HFF-Myc (cell line): Measurements from ENCODE around the gene FCHSD2.
"Not testable (repeated sequence)": the region's sequence is repeated elsewhere in the genome, so short reads cannot be mapped to it uniquely, and the experiment has no call there.

Experiments used
- DNase-seq: peaks from one replicate; pipeline ENCODE4 v3.0.0-alpha.2; 2011; ENCODE audit warnings: low read depth; ENCODE audit errors: extremely low read depth
- H3K4me3 ChIP-seq: replicated peaks from 2 replicates; pipeline ENCODE4 v1.5.1; 2011; ENCODE audit warnings: low read depth, mild to moderate bottlenecking, control low read depth, low read length
- CTCF ChIP-seq: IDR thresholded peaks from 2 replicates; pipeline ENCODE4 v1.5.1; 2012; ENCODE audit warnings: mild to moderate bottlenecking, low read depth, low read length, control low read depth; ENCODE audit errors: missing control alignments

The FCHSD2 gene

GRCh38 chr11:72807021-72807693 lies 335.0 kb downstream of the FCHSD2 start:
- DNase-seq: no peak

GRCh38 chr11:72806378-72806777 lies 335.7 kb downstream of the FCHSD2 start:
- DNase-seq: not testable (repeated sequence)

More at GRCh38 chr11:72807021-72807693, 335.0 kb downstream of the FCHSD2 start:
- no peak for TF ChIP-seq CTCF
- no peak overlapping the region for H3K4me3 ChIP-seq

GRCh38 chr11:72805216-72805615 lies 336.9 kb downstream of the FCHSD2 start:
- TF ChIP-seq CTCF: no peak
- no peak for DNase-seq
- no peak overlapping the region for H3K4me3 ChIP-seq

More at GRCh38 chr11:72806378-72806777, 335.7 kb downstream of the FCHSD2 start:
- H3K4me3 ChIP-seq: not testable (repeated sequence)

- no peak for TF ChIP-seq CTCF
- DNase-seq: no peak
- no peak overlapping the region for H3K4me3 ChIP-seq
Measured at GRCh38 chr11:72802822-72803221, 339.3 kb downstream of the FCHSD2 start.

- H3K4me3 ChIP-seq: no peak overlapping the region
- no peak for TF ChIP-seq CTCF
- DNase-seq: no peak
Measured at GRCh38 chr11:72799441-72799840, 342.7 kb downstream of the FCHSD2 start.

- no peak overlapping the region for H3K4me3 ChIP-seq
- no peak for TF ChIP-seq CTCF
- DNase-seq: no peak
Measured at GRCh38 chr11:72798361-72798760, 343.8 kb downstream of the FCHSD2 start.

GRCh38 chr11:72793425-72794367 lies 348.4 kb downstream of the FCHSD2 start, which contains the start of gene STARD10:
Gene STARD10, minus strand, starts transcription at chr11:72794047. Its CDS starts 12,866 bp downstream, at chr11:72781181.
- TF ChIP-seq CTCF: peak; percentile 87
- DNase-seq: peak; percentile 88
- H3K4me3 ChIP-seq: peak within 1 kb of the TSS; percentile 52
